ENCODE data around the gene MRPS26.

GRCh38 chr20:3092611-3093379 lies 46.9 kb downstream of the MRPS26 start:
- TF ChIP-seq GATA2 (IDR thresholded peaks at IDR 0.05; ENCODE audit: low read depth, low read length) = no peak
- TF ChIP-seq GATA3 (IDR thresholded peaks at IDR 0.05; ENCODE audit: low read depth, low read length) = no peak

Data from SH-SY5Y (cell line).